HFFc6 (cell line): ENCODE results near the gene IER2. TPM values are rescaled to one million over a fixed set of nuclear protein-coding genes. Genes with fewer than 3 reads are reported as not detected.

Source experiments
- DNase-seq: peaks from one replicate; pipeline ENCODE4 v3.0.0-alpha.2; 2018
- H3K27ac Mint-ChIP-seq: 2 replicates; pipeline ENCODE4 v1.8.0; 2020; ENCODE audit warnings: mild to moderate bottlenecking, mixed read lengths
- H3K27me3 Mint-ChIP-seq: 2 replicates; pipeline ENCODE4 v1.8.0; 2021; ENCODE audit warnings: mild to moderate bottlenecking, moderate library complexity, mixed read lengths; ENCODE audit not compliant: insufficient read depth
- H3K36me3 Mint-ChIP-seq: 2 replicates; pipeline ENCODE4 v1.8.0; 2021; ENCODE audit warnings: low read depth, mixed read lengths
- H3K4me1 Mint-ChIP-seq: 2 replicates; pipeline ENCODE4 v1.8.0; 2020; ENCODE audit warnings: low read depth, mixed read lengths
- H3K4me3 Mint-ChIP-seq: 2 replicates; pipeline ENCODE4 v1.8.0; 2020; ENCODE audit warnings: mild to moderate bottlenecking, moderate library complexity, mixed read lengths
- H3K9me3 Mint-ChIP-seq: 2 replicates; pipeline ENCODE4 v1.8.0; 2020; ENCODE audit warnings: mild to moderate bottlenecking, mixed read lengths
- CTCF ChIP-seq: fragments of 200-600 bp; sonication (generic); IDR thresholded peaks from 2 replicates; pipeline ENCODE4 v1.5.0; 2021; ENCODE audit warnings: antibody characterized with exemption, mild to moderate bottlenecking
- total RNA-seq, 6 experiments: library from RNA; stranded (reverse); fragmentation: NEBNext Ultra II Directional; extraction: Animal tissue kit (Norgen Biotek cat#: 25700); gene quantifications; 2 replicates in 1 of 6; 3 replicates in 5 of 6; pipeline ENCODE4 v1.2.3, GENCODE V29; 2021

The IER2 gene
- total RNA-seq, 6 experiments from 2014 or later, result 68.9 to 91.2 (median 87.7) TPM

DNA sequence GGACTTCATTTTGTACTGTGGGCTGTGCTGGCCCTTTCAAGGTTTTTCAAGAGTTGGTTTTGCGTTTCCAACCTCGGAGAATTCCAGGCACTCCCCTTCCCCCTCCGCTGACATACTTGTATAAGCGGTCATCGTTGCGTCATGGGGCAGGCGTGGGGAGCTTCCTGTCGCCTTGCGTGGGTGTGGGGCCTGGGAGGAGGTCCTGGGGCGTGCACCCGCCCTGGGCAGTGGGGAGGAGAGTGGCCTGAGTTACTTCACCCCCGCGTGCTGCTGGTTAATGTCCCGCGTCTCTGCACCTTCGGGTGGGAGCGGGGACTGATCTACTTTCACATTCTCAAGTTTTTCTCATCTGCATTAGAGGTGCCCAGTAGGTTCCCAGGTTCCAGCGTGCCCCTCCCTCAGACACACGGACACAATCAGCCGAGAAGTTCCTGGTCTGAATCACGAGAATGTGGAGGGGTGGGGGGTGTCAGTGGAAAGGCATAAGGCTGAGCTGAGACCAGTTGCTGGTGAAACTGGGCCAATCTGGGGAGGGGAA, 4.1 kb downstream of the IER2 start:
- Mint-ChIP-seq H3K4me3 (peak overlapping the region; percentile 99), H3K27ac (peak overlapping the region; percentile 99), H3K36me3 (peaks cover 39% of the 10 kb centered on the region), H3K4me1 (peaks cover 40% of the 10 kb centered on the region), H3K9me3 (peaks cover 15% of the 10 kb centered on the region), H3K27me3 (peaks cover 56% of the 10 kb centered on the region)
- peak; percentile 86 for DNase-seq
- no peak for TF ChIP-seq CTCF

- peak; percentile 50 for TF ChIP-seq CTCF
- peak overlapping the region; percentile 99 for H3K27ac Mint-ChIP-seq
- peaks cover 15% of the 10 kb centered on the region for H3K9me3 Mint-ChIP-seq
- DNase-seq, result peak; percentile 74
- H3K4me1 Mint-ChIP-seq, result peaks cover 36% of the 10 kb centered on the region
- peaks cover 39% of the 10 kb centered on the region for H3K36me3 Mint-ChIP-seq
- H3K4me3 Mint-ChIP-seq, result peak overlapping the region; percentile 99
- peaks cover 56% of the 10 kb centered on the region for H3K27me3 Mint-ChIP-seq
These were observed 4.8 kb downstream of the IER2 start for GRCh38 chr19:13154911-13155471.

GRCh38 chr19:13155472-13156359, 5.5 kb downstream of the IER2 start:
- Mint-ChIP-seq H3K9me3 (peaks cover 15% of the 10 kb centered on the region), H3K4me3 (peak overlapping the region; percentile 99), H3K27ac (peak overlapping the region; percentile 99), H3K4me1 (peaks cover 42% of the 10 kb centered on the region), H3K36me3 (peaks cover 34% of the 10 kb centered on the region), H3K27me3 (peaks cover 51% of the 10 kb centered on the region)
- peak; percentile 71 for DNase-seq
- TF ChIP-seq CTCF, result no peak

DNA sequence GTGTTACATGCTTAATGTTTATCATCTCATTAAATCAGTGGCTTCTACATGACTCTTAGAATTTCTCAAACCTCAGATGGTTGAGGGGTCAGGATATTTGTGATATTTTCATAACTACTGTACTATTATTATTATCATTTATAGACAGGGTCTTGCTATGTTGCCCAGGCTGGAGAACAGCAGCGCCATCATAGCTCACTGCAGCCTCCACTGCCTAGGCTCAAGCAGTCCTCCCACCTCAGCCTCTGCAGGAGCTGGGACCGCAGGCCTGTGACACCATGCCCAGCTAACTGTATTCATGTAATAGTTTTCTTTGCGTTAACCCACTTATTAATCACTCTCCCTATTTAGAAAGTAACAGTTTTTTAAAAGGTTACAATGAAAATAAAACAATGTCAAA, 9.5 kb downstream of the IER2 start:
- DNase-seq, result no peak
- H3K27ac Mint-ChIP-seq, result no peak overlapping the region
- peaks cover 20% of the 10 kb centered on the region for H3K27me3 Mint-ChIP-seq
- no peaks in the 10 kb centered on the region for H3K9me3 Mint-ChIP-seq
- peaks cover 58% of the 10 kb centered on the region for H3K4me1 Mint-ChIP-seq
- H3K36me3 Mint-ChIP-seq, result peaks cover 5% of the 10 kb centered on the region
- TF ChIP-seq CTCF, result no peak
- no peak overlapping the region for H3K4me3 Mint-ChIP-seq

GRCh38 chr19:13160557-13160956, 10.3 kb downstream of the IER2 start:
- DNase-seq, result peak; percentile 64
- Mint-ChIP-seq H3K27me3 (peaks cover 13% of the 10 kb centered on the region), H3K36me3 (no peaks in the 10 kb centered on the region), H3K9me3 (no peaks in the 10 kb centered on the region), H3K27ac (peak overlapping the region; percentile 85), H3K4me1 (peaks cover 59% of the 10 kb centered on the region), H3K4me3 (no peak overlapping the region)
- TF ChIP-seq CTCF, result no peak
